Measurements from ENCODE around the gene EFCC1. TPM values are rescaled to one million over a fixed set of nuclear protein-coding genes. Genes with fewer than 3 reads are reported as not detected.

Gene EFCC1
- total and polyA plus RNA-seq, 2 of the 8 experiments (the other 6 are each of a cell fraction or from before 2014, with no cell fraction given) = 0.14 to 0.37 TPM

DNA sequence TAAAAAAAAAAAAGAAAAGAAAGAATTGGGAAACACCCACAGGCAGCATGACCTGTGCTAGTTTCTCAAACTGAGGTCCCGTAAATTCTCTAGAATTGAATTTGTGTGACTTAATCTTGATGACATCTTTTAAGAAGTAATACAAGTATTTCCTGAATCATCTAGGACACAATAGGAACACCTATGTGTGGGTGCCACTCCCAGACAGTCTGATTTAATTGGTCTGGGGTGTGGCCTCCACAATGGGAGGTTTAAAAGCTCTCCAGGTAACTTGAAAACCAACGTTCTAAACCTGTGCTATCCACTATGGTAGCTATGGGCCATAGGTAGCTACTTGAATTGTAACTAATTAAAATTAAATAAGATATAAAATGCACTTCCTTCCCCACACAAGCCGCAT is 35.3 kb upstream of the EFCC1 start:
- no peak overlapping the region for H3K9ac ChIP-seq (replicated peaks in 1 of 4; ENCODE audit: extremely low read depth in 1 of 4, low read depth in 3 of 4, low read length in 3 of 4)
- H2BK20ac ChIP-seq (ENCODE audit: low read length) = no peak overlapping the region
- H4K91ac ChIP-seq (replicated peaks; ENCODE audit: insufficient read length, low read length) = no peak overlapping the region
- no peak overlapping the region for H4K5ac ChIP-seq (ENCODE audit: insufficient read length, low read depth, low read length)
- H3K14ac ChIP-seq (ENCODE audit: insufficient read length) = no peak overlapping the region
- H2BK5ac ChIP-seq (ENCODE audit: low read depth, low read length) = no peak overlapping the region
- no peak overlapping the region for H3K4me2 ChIP-seq (ENCODE audit: insufficient read depth in 1 of 2, low read depth in 2 of 2, low read length in 2 of 2)
- no peak overlapping the region for H2AK5ac ChIP-seq (ENCODE audit: low read depth, low read length)
- FAIRE-seq (no peak), DNase-seq (ENCODE audit: low read depth in 1 of 2, low spot score in 2 of 2) (no peak)
- H2BK120ac ChIP-seq (replicated peaks; ENCODE audit: low read depth, low read length) = no peak overlapping the region
- no peaks in the 10 kb centered on the region for H3K23me2 ChIP-seq (ENCODE audit: low read depth, low read length)
- H2BK15ac ChIP-seq (ENCODE audit: low read length) = no peak overlapping the region
- H3K56ac ChIP-seq (replicated peaks; ENCODE audit: insufficient read length, low read depth, low read length) = no peak overlapping the region
- 87% methylated on average over 3 of the region's 3 CpGs; no CpG with 5 or more reads in 1 of the 2 experiments for WGBS, 2 experiments (ENCODE audit: extremely low coverage in 1 of 2, insufficient coverage in 1 of 2, insufficient read length in 1 of 2, insufficient replicate concordance in 2 of 2, low coverage in 1 of 2, low lambda C conversion rate in 2 of 2, missing lambda C conversion rate in 1 of 2)
- no peak overlapping the region for H3K27ac ChIP-seq (ENCODE audit: low read depth, low read length)
- no peak overlapping the region for H3K23ac ChIP-seq (ENCODE audit: insufficient read length)
- H3K27me3 ChIP-seq (replicated peaks in 1 of 4; ENCODE audit: control insufficient read depth in 3 of 4, extremely low read depth in 1 of 4, insufficient read depth in 3 of 4, low read length in 3 of 4) = no peaks in the 10 kb centered on the region; a peak in 1 of 7 replicates
- H3K18ac ChIP-seq (ENCODE audit: extremely low read depth, low read length) = no peak overlapping the region
- no peak overlapping the region for H3K4ac ChIP-seq (replicated peaks; ENCODE audit: insufficient read length, low read depth, low read length)
- POLR2A ChIA-PET (ENCODE audit: partially characterized antibody) = no interaction called here
- H3K4me3 ChIP-seq (ENCODE audit: extremely low read depth in 1 of 4, insufficient read depth in 2 of 4, low read depth in 3 of 4, low read length in 4 of 4) = no peak overlapping the region
- no peak overlapping the region for H2BK12ac ChIP-seq (ENCODE audit: low read depth, low read length)
- H3K36me3 ChIP-seq (ENCODE audit: control insufficient read depth in 2 of 4, insufficient read depth in 4 of 4, low read length in 3 of 4) = no peaks in the 10 kb centered on the region
- CTCF ChIA-PET (ENCODE audit: partially characterized antibody) = interaction anchor here (0.8 to 1.0 kb wide), 2 partner anchors 88 to 230 kb away, joined by 3 read pairs; no protein-coding TSS in a partner anchor
- H3K4me1 ChIP-seq (replicated peaks in 1 of 4; ENCODE audit: control insufficient read depth in 3 of 4, insufficient read depth in 4 of 4, low read length in 3 of 4) = no peaks in the 10 kb centered on the region
- no peak overlapping the region for H2AFZ ChIP-seq (ENCODE audit: low read length)
- no peaks in the 10 kb centered on the region for H4K20me1 ChIP-seq (replicated peaks in 1 of 2; ENCODE audit: control insufficient read depth in 1 of 2, insufficient read depth in 2 of 2, low read length in 2 of 2)
- H3K79me2 ChIP-seq (ENCODE audit: control insufficient read depth in 1 of 2, insufficient read depth in 2 of 2, low read length in 2 of 2) = no peaks in the 10 kb centered on the region
- H3K9me3 ChIP-seq (ENCODE audit: insufficient read depth in 2 of 2, low read depth in 1 of 2, low read length in 1 of 2) = no peaks in the 10 kb centered on the region
- no peak overlapping the region for H4K8ac ChIP-seq (ENCODE audit: extremely low read depth, insufficient read depth, low read length)
- H3K79me1 ChIP-seq (ENCODE audit: low read depth, low read length) = no peaks in the 10 kb centered on the region
- TF ChIP-seq TAF1 (IDR thresholded peaks at IDR 0.05; ENCODE audit: low read depth, low read length) (no peak), TAF7 (optimal IDR thresholded peaks at IDR 0.05; ENCODE audit: borderline replicate concordance, low read depth, low read length) (no peak), CREB1 (IDR thresholded peaks at IDR 0.05) (no peak), NANOG (IDR thresholded peaks at IDR 0.05; ENCODE audit: insufficient read depth, low read depth, low read length, poor library complexity, severe bottlenecking) (no peak), POLR2AphosphoS5 (IDR thresholded peaks at IDR 0.05; ENCODE audit: low read depth, low read length) (no peak), GABPA (IDR thresholded peaks at IDR 0.05; ENCODE audit: borderline replicate concordance, insufficient read depth, low read length) (no peak), GTF2F1 (IDR thresholded peaks at IDR 0.05; ENCODE audit: borderline replicate concordance, low read depth, low read length) (no peak), CBX5 (IDR thresholded peaks at IDR 0.05; ENCODE audit: low read depth, low read length) (no peak), SRF (IDR thresholded peaks at IDR 0.05; ENCODE audit: low read depth, low read length) (no peak), KDM1A (IDR thresholded peaks at IDR 0.05; ENCODE audit: borderline replicate concordance, low read length) (no peak), ASH2L (IDR thresholded peaks at IDR 0.05; ENCODE audit: low read length) (no peak)
- TF ChIP-seq, protein P1, sequence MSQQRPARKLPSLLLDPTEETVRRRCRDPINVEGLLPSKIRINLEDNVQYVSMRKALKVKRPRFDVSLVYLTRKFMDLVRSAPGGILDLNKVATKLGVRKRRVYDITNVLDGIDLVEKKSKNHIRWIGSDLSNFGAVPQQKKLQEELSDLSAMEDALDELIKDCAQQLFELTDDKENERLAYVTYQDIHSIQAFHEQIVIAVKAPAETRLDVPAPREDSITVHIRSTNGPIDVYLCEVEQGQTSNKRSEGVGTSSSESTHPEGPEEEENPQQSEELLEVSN (IDR thresholded peaks at IDR 0.05) = no peak
- TF ChIP-seq, protein P2, sequence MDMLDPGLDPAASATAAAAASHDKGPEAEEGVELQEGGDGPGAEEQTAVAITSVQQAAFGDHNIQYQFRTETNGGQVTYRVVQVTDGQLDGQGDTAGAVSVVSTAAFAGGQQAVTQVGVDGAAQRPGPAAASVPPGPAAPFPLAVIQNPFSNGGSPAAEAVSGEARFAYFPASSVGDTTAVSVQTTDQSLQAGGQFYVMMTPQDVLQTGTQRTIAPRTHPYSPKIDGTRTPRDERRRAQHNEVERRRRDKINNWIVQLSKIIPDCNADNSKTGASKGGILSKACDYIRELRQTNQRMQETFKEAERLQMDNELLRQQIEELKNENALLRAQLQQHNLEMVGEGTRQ (IDR thresholded peaks at IDR 0.05; ENCODE audit: low read length) = no peak
